ENCODE results near the gene OTULINL.

Gene OTULINL

DNA sequence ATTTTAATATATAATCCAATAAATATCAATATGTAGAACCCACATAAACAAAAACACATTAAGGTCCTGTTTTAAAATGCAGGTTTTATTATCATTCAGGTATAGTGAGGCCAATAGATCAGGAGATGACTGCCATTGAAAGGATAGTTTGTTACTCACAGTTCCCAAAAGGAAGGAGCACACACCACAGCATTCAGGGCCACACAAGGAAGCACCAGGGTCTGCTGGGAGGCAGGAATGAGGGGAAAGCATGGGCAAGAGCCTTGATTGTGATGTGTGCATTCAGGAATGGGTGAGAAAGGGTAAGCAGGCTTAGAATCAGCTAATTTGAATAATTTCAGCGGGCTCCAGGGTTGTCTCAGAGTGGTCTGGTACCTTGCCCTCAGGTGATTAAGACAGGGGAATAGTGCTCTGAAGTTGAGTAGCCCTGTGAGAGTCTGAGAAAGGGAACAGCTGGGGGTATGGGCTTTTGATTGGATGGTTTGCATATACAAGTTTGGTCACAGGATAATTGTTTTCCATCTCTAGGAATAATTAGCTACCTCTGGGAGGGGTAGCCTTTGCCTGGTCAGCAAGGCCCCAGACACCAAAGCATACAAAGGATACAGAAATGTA, 63.1 kb downstream of the OTULINL start:
- intact Hi-C loops (cut with DNase I; ENCODE audit: low total_unique reads): loop anchor here (5.0 to 10.0 kb wide), 3 partner anchors 240 to 660 kb away; no protein-coding TSS in a partner anchor
- Histone ChIP-seq H3K27me3 (peaks cover 0 to 22% of the 10 kb centered on the region in 2 donors), H3K36me3 (no peaks in the 10 kb centered on the region), H3K9me3 (no peaks in the 10 kb centered on the region), H3K4me3 (no peak overlapping the region), H3K27ac (no peak overlapping the region), H3K4me1 (no peaks in the 10 kb centered on the region)
- DNase-seq: no peak
- TF ChIP-seq, protein P1, sequence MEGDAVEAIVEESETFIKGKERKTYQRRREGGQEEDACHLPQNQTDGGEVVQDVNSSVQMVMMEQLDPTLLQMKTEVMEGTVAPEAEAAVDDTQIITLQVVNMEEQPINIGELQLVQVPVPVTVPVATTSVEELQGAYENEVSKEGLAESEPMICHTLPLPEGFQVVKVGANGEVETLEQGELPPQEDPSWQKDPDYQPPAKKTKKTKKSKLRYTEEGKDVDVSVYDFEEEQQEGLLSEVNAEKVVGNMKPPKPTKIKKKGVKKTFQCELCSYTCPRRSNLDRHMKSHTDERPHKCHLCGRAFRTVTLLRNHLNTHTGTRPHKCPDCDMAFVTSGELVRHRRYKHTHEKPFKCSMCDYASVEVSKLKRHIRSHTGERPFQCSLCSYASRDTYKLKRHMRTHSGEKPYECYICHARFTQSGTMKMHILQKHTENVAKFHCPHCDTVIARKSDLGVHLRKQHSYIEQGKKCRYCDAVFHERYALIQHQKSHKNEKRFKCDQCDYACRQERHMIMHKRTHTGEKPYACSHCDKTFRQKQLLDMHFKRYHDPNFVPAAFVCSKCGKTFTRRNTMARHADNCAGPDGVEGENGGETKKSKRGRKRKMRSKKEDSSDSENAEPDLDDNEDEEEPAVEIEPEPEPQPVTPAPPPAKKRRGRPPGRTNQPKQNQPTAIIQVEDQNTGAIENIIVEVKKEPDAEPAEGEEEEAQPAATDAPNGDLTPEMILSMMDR (IDR thresholded peaks at IDR 0.05): no peak

DNA sequence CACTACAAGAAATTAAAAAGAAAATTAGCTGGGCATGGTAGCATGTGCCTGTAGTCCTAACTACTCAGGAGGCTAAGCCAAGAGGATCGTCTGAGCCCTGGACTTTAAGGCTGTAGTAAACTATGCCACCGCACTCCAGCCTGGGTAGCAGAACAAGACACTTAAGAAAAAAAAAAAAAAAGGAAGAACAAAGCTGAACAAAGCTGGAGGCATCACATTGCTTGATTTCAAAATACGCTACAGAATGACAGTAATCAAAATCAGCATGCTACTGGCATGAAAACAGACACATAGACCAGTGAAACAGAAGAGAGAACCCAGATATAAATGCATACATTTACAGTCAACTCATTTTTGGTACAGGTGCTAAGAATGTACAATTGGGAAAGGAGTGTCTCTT, 68.5 kb downstream of the OTULINL start:
- no peaks in the 10 kb centered on the region for H3K36me3 ChIP-seq
- H3K4me3 ChIP-seq: no peak overlapping the region
- peaks cover 0 to 13% of the 10 kb centered on the region in 2 donors for H3K27me3 ChIP-seq
- intact Hi-C loops (cut with DNase I; ENCODE audit: low total_unique reads): no loop called here
- no peaks in the 10 kb centered on the region for H3K9me3 ChIP-seq
- H3K4me1 ChIP-seq: no peaks in the 10 kb centered on the region
- H3K27ac ChIP-seq: no peak overlapping the region
- DNase-seq: no peak
- TF ChIP-seq, protein P1 (IDR thresholded peaks at IDR 0.05): no peak

DNA sequence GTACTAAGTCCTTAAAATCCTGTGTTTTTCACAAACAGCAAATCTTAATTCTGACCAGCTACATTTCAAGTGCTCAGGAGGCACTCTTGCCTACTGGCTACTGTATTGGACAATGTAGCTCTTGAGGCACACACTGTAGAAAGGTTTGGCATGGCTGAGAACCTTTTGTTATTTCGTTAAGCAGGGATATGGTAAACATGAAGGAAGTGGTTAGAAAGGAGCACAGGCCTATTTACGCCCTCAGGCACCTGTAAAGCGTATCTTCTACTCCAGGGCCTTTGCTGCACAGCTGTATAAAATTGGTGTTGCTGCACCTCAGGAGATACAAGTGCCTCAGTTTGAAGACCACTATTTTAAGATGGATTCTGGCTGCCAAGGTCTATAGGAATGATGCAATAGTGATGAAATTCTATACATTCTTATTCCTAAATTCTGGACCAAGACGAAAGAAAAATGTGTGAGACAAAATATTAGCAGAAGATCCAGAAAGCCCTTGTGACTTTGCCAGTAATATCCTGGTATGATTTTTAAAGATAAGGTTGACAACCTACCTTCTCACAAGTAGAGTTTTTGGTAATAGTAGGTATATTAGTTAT, 73.7 kb downstream of the OTULINL start:
- intact Hi-C loops (cut with DNase I; ENCODE audit: low total_unique reads): no loop called here
- no peaks in the 10 kb centered on the region for H3K4me1 ChIP-seq

DNA sequence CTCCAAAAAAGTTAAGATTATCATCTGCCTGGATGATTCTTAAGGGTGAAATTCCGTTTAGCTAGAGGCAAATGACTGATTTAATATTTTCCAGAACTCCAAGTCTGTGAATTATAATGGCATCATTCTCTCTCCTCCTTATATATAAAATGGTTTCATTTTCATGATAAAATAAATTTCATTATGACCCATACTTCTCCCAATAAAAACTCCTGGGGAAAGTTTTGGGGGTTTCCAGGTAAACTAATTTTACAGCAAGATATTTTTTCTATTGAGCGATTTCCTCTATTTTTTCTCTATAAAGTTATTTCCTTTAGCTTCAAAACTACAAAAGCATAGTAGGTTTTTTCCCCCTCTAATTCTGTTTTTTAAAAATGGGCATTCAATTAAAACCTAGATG, 75.3 kb downstream of the OTULINL start:
- TF ChIP-seq, protein P1 (IDR thresholded peaks at IDR 0.05): no peak
- Histone ChIP-seq H3K27ac (no peak overlapping the region), H3K36me3 (no peaks in the 10 kb centered on the region), H3K27me3 (no peaks in the 10 kb centered on the region), H3K4me3 (no peak overlapping the region), H3K4me1 (no peaks in the 10 kb centered on the region), H3K9me3 (no peaks in the 10 kb centered on the region)
- intact Hi-C loops (cut with DNase I; ENCODE audit: low total_unique reads): no loop called here
- no peak for DNase-seq

More for the DNA sequence above, 73.7 kb downstream of the OTULINL start:
- Histone ChIP-seq H3K36me3 (no peaks in the 10 kb centered on the region), H3K27me3 (no peaks in the 10 kb centered on the region), H3K4me3 (no peak overlapping the region), H3K27ac (no peak overlapping the region), H3K9me3 (no peaks in the 10 kb centered on the region)
- no peak for DNase-seq
- TF ChIP-seq, protein P1 (IDR thresholded peaks at IDR 0.05): no peak

DNA sequence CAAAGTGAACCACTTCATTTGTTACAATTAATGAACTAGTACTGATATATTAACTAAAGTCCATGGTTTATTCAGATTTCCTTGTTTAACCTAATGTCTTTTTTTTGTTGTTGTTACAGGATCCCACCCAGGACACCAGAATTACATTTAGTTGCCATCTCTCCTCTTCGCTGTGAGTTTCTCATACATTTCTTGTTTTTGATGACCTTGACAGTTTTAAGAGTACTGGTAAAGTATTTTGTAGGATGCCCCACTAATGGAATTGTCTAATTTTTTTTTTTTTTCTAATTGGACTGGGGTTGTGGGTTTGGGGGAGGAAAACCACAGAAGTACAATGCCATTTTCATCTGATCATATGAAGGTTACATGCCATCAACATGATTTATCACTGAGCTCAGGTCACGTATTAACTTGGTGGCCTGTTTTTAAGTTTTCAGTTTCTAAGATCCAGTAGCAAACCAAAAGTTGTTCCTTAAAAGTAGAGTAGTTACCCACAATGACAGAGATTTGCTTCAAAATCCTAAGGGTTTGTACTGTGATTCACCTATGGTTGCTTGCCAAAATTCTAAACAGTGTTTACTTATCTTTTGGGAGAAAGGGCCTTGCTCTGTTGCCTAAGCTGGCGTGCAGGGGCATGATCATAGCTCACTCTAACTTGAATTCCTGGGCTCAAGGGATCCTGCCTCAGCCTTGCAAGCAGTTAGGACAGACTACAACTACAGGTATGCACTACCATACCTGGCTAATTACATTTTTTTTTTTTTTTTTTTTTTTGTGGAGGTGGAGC, 78.4 kb downstream of the OTULINL start:
- no peaks in the 10 kb centered on the region for H3K27me3 ChIP-seq
- TF ChIP-seq, protein P1 (IDR thresholded peaks at IDR 0.05): no peak
- H3K4me3 ChIP-seq: no peak overlapping the region
- peaks cover 0 to 9% (median 6%) of the 10 kb centered on the region in 4 donors for H3K4me1 ChIP-seq
- intact Hi-C loops (cut with DNase I; ENCODE audit: low total_unique reads): no loop called here
- H3K36me3 ChIP-seq: no peaks in the 10 kb centered on the region
- no peak for DNase-seq
- H3K9me3 ChIP-seq: no peaks in the 10 kb centered on the region
- H3K27ac ChIP-seq: no peak overlapping the region
